Neural crest cell (in vitro differentiated cells): ENCODE measurements around the gene SH3BGRL2. TPM values are rescaled to one million over a fixed set of nuclear protein-coding genes. Genes with fewer than 3 reads are reported as not detected.

Source experiments
- DNase-seq: peaks from one replicate; pipeline ENCODE4 v3.0.0; 2021; ENCODE audit warnings: low read depth, mixed read lengths, low spot score
- H3K27ac Mint-ChIP-seq: one replicate; pipeline ENCODE4 v1.8.0; 2021; ENCODE audit warnings: mild to moderate bottlenecking, mixed read lengths; ENCODE audit not compliant: unreplicated experiment
- H3K27me3 Mint-ChIP-seq: 2 replicates; pipeline ENCODE4 v1.8.0; 2021; ENCODE audit warnings: low read depth, mild to moderate bottlenecking, mixed read lengths
- H3K36me3 Mint-ChIP-seq: 2 replicates; pipeline ENCODE4 v1.8.0; 2021; ENCODE audit warnings: low read depth, mild to moderate bottlenecking, mixed read lengths
- H3K4me1 Mint-ChIP-seq: 2 replicates; pipeline ENCODE4 v1.8.0; 2021; ENCODE audit warnings: mixed read lengths
- H3K4me3 Mint-ChIP-seq: one replicate; pipeline ENCODE4 v1.8.0; 2021; ENCODE audit warnings: mild to moderate bottlenecking, mixed read lengths
- H3K9me3 Mint-ChIP-seq: 2 replicates; pipeline ENCODE4 v1.8.0; 2021; ENCODE audit warnings: mixed read lengths
- total RNA-seq: library from RNA; stranded (reverse); gene quantifications from 2 replicates; pipeline ENCODE4 v1.2.1, GENCODE V29; 2021
- TF ChIP-seq, protein P1 (sequence below): fragments of 200-600 bp; sonication (generic); conservative IDR thresholded peaks from 2 replicates; pipeline ENCODE4 v1.5.0; 2021; ENCODE audit warnings: antibody characterized with exemption, mild to moderate bottlenecking

SH3BGRL2 gene
- total RNA-seq, 1 donor from 2014 or later: 11.1 TPM

DNA sequence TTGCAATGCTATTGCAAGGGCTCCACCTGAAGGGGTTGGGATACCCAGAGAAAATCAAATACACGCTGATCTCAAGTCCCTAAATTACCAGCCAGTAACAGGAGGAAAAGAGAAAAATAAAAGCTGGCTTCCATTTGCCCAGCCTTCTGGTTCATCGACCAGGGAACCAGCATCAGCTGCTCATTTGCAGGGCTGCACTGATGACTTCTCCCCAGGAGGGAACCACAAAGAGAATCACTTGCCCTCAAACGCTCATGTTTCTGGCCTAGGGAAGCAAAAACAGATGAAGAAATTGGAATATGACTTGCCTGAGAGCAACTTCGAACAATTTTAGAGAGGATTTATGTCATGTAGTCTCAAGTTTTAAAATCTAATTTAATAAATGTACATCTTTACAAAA lies 119.7 kb downstream of the SH3BGRL2 start:
- H3K4me1 Mint-ChIP-seq: no peaks in the 10 kb centered on the region
- DNase-seq: no peak
- TF ChIP-seq, protein P1, sequence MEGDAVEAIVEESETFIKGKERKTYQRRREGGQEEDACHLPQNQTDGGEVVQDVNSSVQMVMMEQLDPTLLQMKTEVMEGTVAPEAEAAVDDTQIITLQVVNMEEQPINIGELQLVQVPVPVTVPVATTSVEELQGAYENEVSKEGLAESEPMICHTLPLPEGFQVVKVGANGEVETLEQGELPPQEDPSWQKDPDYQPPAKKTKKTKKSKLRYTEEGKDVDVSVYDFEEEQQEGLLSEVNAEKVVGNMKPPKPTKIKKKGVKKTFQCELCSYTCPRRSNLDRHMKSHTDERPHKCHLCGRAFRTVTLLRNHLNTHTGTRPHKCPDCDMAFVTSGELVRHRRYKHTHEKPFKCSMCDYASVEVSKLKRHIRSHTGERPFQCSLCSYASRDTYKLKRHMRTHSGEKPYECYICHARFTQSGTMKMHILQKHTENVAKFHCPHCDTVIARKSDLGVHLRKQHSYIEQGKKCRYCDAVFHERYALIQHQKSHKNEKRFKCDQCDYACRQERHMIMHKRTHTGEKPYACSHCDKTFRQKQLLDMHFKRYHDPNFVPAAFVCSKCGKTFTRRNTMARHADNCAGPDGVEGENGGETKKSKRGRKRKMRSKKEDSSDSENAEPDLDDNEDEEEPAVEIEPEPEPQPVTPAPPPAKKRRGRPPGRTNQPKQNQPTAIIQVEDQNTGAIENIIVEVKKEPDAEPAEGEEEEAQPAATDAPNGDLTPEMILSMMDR: no peak
- no peak overlapping the region for H3K4me3 Mint-ChIP-seq
- H3K27me3 Mint-ChIP-seq: no peaks in the 10 kb centered on the region
- peaks cover 5% of the 10 kb centered on the region for H3K36me3 Mint-ChIP-seq
- no peak overlapping the region for H3K27ac Mint-ChIP-seq
- peaks cover 3% of the 10 kb centered on the region for H3K9me3 Mint-ChIP-seq

Other genes with a start within 250 kb of the SH3BGRL2 start
- gene LCA5, start 93.9 kb upstream of the SH3BGRL2 start, total RNA-seq: 4.6 and 4.7 TPM in 2 replicates